ENCODE results near the gene TRPT1. TPM values are rescaled to one million over a fixed set of nuclear protein-coding genes. Genes with fewer than 3 reads are reported as not detected.

TRPT1 gene
- total and polyA plus RNA-seq, 9 of the 15 experiments (the other 6 are each of a cell fraction or from before 2014, with no cell fraction given): 4.6 to 41.7 (median 23.1) TPM

DNA sequence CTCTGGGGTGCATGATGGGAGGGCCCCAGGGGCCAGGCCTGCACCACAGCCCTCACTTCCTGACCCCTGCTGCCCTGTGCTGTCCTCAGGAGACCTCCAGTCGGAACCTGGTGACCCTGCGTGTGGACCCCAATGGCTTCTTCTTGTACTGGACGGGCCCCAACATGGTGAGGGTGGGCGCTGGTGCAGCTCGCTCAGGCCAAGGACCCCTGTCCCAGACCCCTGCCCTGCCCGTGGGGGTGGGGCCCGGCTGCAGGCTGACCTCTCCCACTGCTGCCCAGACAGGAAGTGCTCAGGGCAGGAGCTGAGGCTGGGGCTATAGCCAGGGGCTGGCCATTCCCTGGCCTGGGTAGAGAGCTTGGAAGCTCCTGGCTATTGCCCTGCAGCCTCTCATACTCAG, 28.3 kb upstream of the TRPT1 start:
- no peaks in the 10 kb centered on the region for H3K27me3 ChIP-seq (ENCODE audit: control insufficient read depth in 2 of 2, insufficient read depth in 2 of 2, low read length in 2 of 2)
- H3K4me1 ChIP-seq (replicated peaks in 1 of 2; ENCODE audit: control insufficient read depth in 2 of 2, insufficient read depth in 2 of 2, low read length in 2 of 2): peaks cover 14 to 78% of the 10 kb centered on the region in 2 experiments; a peak in 4 of 5 replicates
- BruUV-seq (replicated peaks): no TSS peak
- no peaks in the 10 kb centered on the region for H3K9me3 ChIP-seq (replicated peaks; ENCODE audit: control insufficient read depth, insufficient read depth, low read depth, low read length)
- CTCF ChIA-PET (ENCODE audit: low intra/inter-chr PET ratio): no interaction called here
- peaks cover 27% of the 10 kb centered on the region for H3K79me2 ChIP-seq (ENCODE audit: control insufficient read depth, insufficient read depth, low read length)
- no peak overlapping the region for H3K27ac ChIP-seq (ENCODE audit: extremely low read depth, low read depth, low read length)
- no peak overlapping the region for H2AFZ ChIP-seq (ENCODE audit: low read depth, low read length)
- intact Hi-C loops (cut with micrococcal nuclease) (no loop called here), in situ Hi-C loops (cut with MboI) (no loop called here)
- FAIRE-seq (no peak), DNase-seq (ENCODE audit: extremely low read depth in 1 of 4, low spot score in 3 of 4) (no peak), ATAC-seq (no peak)
- H3K9me1 ChIP-seq (ENCODE audit: control insufficient read depth, insufficient read depth, low read length): no peaks in the 10 kb centered on the region
- H3K4me2 ChIP-seq (ENCODE audit: insufficient read depth, low read length): no peak overlapping the region
- H3K36me3 ChIP-seq (ENCODE audit: control insufficient read depth, insufficient read depth, low read length): peaks cover 55% of the 10 kb centered on the region; the same call in 2 of the 3 replicates
- POLR2A ChIA-PET: interaction anchor here (0.5 kb wide), 1 partner anchor 295 kb away, joined by 4 read pairs; no protein-coding TSS in a partner anchor
- peak; percentile 49 for TF ChIP-seq ZNF316 (IDR thresholded peaks at IDR 0.05)
- no peak for TF ChIP-seq MCM2 (IDR thresholded peaks at IDR 0.05; ENCODE audit: low read depth)
- no peak for TF ChIP-seq NCOA1 (IDR thresholded peaks at IDR 0.05; ENCODE audit: low read depth)
- TF ChIP-seq RNF2 (IDR thresholded peaks at IDR 0.05): no peak
- no peak for TF ChIP-seq CBFB (CRISPR knock-in tag; IDR thresholded peaks at IDR 0.05)
- TF ChIP-seq RBFOX2 (IDR thresholded peaks at IDR 0.05; ENCODE audit: low read depth, low read length): 0 out of 2 replicates have a peak, but pooled peaks have one; percentile 37
- TF ChIP-seq ZZZ3 (IDR thresholded peaks at IDR 0.05): no peak
- H3K9ac ChIP-seq (ENCODE audit: insufficient read depth in 1 of 2, low read depth in 2 of 2, low read length in 2 of 2): peak overlapping the region in 1 of 2 experiments; percentile 47; a peak in 2 of 4 replicates
- 93% methylated on average over 5 of the region's 7 CpGs for WGBS (ENCODE audit: insufficient coverage, low coverage, missing lambda C conversion rate)
- peaks cover 7% of the 10 kb centered on the region for H4K20me1 ChIP-seq (replicated peaks; ENCODE audit: control insufficient read depth, insufficient read depth, low read length)
- H3K4me3 ChIP-seq: no peak overlapping the region

DNA sequence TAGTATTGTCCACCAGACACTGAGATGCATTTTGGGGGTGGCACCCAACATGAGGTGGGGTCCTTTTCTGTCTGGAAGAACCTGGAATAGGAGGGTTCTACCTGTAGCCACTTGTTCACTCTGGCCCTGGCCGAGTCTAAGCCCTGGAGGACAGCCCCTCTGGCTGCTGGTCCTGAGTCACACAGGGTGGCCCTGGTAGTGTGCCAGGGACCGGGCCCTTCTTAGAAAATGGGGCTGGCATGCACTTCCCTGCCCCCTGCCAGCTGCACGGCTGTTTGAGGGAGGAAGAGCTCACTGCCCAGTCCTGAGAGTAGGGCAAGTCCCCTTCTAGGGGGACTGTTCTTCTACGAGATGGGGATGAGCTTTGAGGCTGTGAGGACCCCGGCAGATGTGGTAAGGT, 27.5 kb upstream of the TRPT1 start:
- Histone ChIP-seq H3K9me3 (replicated peaks; ENCODE audit: control insufficient read depth, insufficient read depth, low read depth, low read length) (no peaks in the 10 kb centered on the region), H4K20me1 (replicated peaks; ENCODE audit: control insufficient read depth, insufficient read depth, low read length) (peaks cover 7% of the 10 kb centered on the region), H3K4me1 (replicated peaks in 1 of 2; ENCODE audit: control insufficient read depth in 2 of 2, insufficient read depth in 2 of 2, low read length in 2 of 2) (peaks cover 21 to 78% of the 10 kb centered on the region in 2 experiments), H3K27ac (ENCODE audit: extremely low read depth, low read depth, low read length) (no peak overlapping the region), H3K27me3 (ENCODE audit: control insufficient read depth in 2 of 2, insufficient read depth in 2 of 2, low read length in 2 of 2) (no peaks in the 10 kb centered on the region), H3K9ac (ENCODE audit: insufficient read depth in 1 of 2, low read depth in 2 of 2, low read length in 2 of 2) (0 out of 4 replicates have a peak overlapping the region, but pooled peaks of 1 of the 2 experiments have one; percentile 53), H3K79me2 (ENCODE audit: control insufficient read depth, insufficient read depth, low read length) (peaks cover 27% of the 10 kb centered on the region), H3K9me1 (ENCODE audit: control insufficient read depth, insufficient read depth, low read length) (no peaks in the 10 kb centered on the region), H3K4me2 (ENCODE audit: insufficient read depth, low read length) (no peak overlapping the region), H2AFZ (ENCODE audit: low read depth, low read length) (no peak overlapping the region), H3K4me3 (no peak overlapping the region), H3K36me3 (ENCODE audit: control insufficient read depth, insufficient read depth, low read length) (peaks cover 47% of the 10 kb centered on the region; the same call in 2 of the 3 replicates)
- in situ Hi-C loops (cut with MboI): no loop called here
- WGBS (ENCODE audit: insufficient coverage, low coverage, missing lambda C conversion rate): 88% methylated on average over 5 of the region's 5 CpGs
- ATAC-seq: no peak
- POLR2A ChIA-PET: interaction anchor here (0.5 to 0.7 kb wide), 3 partner anchors 8 to 294 kb away, joined by 3 to 5 read pairs (median 4); no protein-coding TSS in a partner anchor
- CTCF ChIA-PET (ENCODE audit: low intra/inter-chr PET ratio): no interaction called here
- intact Hi-C loops (cut with micrococcal nuclease): no loop called here
- FAIRE-seq: no peak
- no TSS peak for BruUV-seq (replicated peaks)
- DNase-seq (ENCODE audit: extremely low read depth in 1 of 4, low spot score in 3 of 4): no peak
- TF ChIP-seq, protein P1, sequence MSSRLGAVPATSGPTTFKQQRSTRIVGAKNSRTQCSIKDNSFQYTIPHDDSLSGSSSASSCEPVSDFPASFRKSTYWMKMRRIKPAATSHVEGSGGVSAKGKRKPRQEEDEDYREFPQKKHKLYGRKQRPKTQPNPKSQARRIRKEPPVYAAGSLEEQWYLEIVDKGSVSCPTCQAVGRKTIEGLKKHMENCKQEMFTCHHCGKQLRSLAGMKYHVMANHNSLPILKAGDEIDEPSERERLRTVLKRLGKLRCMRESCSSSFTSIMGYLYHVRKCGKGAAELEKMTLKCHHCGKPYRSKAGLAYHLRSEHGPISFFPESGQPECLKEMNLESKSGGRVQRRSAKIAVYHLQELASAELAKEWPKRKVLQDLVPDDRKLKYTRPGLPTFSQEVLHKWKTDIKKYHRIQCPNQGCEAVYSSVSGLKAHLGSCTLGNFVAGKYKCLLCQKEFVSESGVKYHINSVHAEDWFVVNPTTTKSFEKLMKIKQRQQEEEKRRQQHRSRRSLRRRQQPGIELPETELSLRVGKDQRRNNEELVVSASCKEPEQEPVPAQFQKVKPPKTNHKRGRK (tag; IDR thresholded peaks at IDR 0.05): no peak
- TF ChIP-seq POLR2AphosphoS2 (IDR thresholded peaks at IDR 0.05; ENCODE audit: low read length) (no peak), ZNF561 (CRISPR knock-in tag; conservative IDR thresholded peaks at IDR 0.05) (no peak)
- TF ChIP-seq, protein P2, sequence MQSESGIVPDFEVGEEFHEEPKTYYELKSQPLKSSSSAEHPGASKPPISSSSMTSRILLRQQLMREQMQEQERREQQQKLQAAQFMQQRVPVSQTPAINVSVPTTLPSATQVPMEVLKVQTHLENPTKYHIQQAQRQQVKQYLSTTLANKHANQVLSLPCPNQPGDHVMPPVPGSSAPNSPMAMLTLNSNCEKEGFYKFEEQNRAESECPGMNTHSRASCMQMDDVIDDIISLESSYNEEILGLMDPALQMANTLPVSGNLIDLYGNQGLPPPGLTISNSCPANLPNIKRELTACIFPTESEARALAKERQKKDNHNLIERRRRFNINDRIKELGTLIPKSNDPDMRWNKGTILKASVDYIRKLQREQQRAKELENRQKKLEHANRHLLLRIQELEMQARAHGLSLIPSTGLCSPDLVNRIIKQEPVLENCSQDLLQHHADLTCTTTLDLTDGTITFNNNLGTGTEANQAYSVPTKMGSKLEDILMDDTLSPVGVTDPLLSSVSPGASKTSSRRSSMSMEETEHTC (IDR thresholded peaks at IDR 0.05): no peak
